GM04504 (cell line): Measurements from ENCODE around the gene ASCL3.
"Not testable (repeated sequence)": the region's sequence is repeated elsewhere in the genome, so short reads cannot be mapped to it uniquely, and the experiment has no call there.

Experiments used
- DNase-seq: peaks from one replicate; pipeline ENCODE4 v3.0.0-alpha.2; 2012; ENCODE audit warnings: low read depth

ASCL3 gene

DNA sequence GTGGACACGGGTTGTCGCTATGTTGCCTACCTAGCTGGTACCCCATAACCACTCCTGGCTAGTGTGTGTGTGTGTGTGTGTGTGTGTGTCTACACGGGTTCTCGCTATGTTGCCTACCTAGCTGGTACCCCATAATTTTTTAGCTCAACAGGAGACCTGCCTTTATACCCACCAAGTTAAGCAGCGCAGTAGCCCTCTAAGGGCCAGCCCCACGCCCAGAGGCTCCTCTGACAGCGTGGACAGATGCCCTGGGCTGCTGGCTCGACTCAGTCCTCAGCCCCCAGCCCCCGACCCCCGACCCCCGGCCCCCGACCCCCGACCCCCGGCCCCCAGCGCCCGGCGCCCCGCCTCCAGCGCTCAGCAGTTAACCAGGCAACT is 32.2 kb downstream of the ASCL3 start:
- DNase-seq: no peak

- DNase-seq: no peak
These were observed 34.7 kb downstream of the ASCL3 start for GRCh38 chr11:8908099-8908498.

DNA sequence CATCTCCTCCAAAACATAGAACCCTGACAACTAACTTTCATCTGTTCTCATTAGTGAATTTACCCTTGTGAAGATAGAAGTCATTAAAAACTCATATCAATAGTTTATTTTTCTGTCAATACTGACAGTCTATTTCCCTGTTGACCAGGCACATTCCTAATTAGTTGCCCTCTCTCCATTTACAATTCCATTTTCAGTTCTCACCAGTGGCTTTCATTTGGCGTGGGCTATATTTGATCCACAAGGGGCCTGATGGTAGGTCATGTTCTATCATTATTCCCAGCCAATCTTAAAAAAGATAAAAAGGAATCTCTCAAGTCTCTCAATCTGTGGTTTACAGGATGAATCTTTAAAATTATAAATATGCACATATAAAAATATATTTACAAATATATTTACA is 35.7 kb downstream of the ASCL3 start:
- DNase-seq: no peak

DNA sequence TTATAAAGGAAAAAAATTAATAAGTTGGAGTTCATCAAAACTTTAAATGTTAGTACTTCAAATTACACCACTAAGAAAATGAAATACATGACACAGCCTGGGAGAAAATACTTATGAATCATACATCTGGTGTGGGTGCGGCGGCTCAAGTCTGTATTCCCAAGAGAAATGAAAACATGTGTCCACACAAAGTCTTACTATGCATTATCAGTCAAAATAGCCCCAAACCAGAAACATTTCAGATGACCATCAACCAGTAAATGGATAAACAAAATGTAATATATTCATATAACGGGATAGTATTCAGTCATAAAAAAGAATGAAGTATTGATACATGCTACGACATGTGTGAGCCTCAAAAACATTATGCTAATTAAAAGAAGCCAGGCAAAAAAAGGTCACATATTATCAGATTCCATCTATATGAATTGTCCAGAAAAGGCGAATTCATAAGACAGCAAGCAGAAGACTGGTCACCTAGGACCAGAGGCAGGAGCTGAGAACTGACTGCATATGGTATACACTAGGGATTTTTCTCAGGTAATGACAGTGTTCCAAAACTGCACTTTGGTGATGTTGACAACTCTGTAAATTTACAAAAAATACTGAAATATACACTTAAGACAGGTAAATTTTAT is 37.2 kb downstream of the ASCL3 start:
- peak; percentile 67 for DNase-seq

DNA sequence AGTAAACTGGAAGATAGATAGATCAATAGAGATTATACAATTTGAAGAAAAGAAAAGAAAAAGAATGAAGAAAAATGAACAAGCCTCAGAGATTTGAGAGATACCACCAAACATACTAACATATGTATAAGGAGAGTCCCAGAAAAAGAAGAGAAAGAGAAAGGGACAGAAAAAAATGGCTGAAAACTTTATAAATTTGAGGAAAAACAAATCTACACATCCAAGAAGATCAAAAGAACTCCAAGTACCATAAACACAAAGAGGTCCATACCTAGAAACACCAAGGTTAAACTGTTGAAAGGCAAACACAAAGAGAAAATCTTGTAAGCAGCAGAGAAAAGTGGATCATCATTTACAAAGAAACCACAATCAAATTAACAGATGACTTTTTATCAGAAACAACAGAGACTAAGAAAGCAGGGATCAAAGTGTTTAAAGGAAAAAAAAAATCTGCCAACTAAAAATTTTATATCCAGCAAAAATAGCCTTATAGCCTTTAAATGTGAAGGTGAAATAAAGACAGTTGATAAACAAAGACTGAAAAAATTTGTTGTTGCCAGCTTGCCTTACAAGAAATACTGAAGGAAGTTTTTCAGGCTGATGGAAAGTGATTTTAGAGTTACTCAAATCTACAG is 43.6 kb downstream of the ASCL3 start:
- DNase-seq: no peak

GRCh38 chr11:8891185-8891584 is 51.6 kb downstream of the ASCL3 start:
- DNase-seq: not testable (repeated sequence)
